Mesodermal cell (in vitro differentiated cells): Measurements from ENCODE around the gene COL17A1.

Experiments used
- H3K27ac ChIP-seq: 2 replicates; pipeline ENCODE4 v1.7.0; 2013; ENCODE audit warnings: mild to moderate bottlenecking, low read depth, low read length, moderate library complexity; ENCODE audit not compliant: severe bottlenecking
- H3K36me3 ChIP-seq: 2 replicates; pipeline ENCODE4 v1.7.1; 2013; ENCODE audit warnings: mild to moderate bottlenecking, low read length, moderate library complexity; ENCODE audit not compliant: control insufficient read depth, insufficient read depth
- H3K4me1 ChIP-seq: one replicate; pipeline ENCODE4 v1.7.1; 2013; ENCODE audit warnings: mild to moderate bottlenecking, low read length; ENCODE audit not compliant: insufficient read depth, control insufficient read depth, poor library complexity, severe bottlenecking
- H3K4me3 ChIP-seq: 2 replicates; pipeline ENCODE4 v1.7.0; 2013; ENCODE audit warnings: low read length, control low read depth, mild to moderate bottlenecking; ENCODE audit not compliant: insufficient read depth, poor library complexity, severe bottlenecking; ENCODE audit errors: extremely low read depth
- H3K9me3 ChIP-seq: 2 replicates; pipeline ENCODE4 v1.7.1; 2013; ENCODE audit warnings: mild to moderate bottlenecking, low read length, moderate library complexity; ENCODE audit not compliant: control insufficient read depth
- WGBS, 2 experiments: methylation state at CpG; one replicate each; pipeline ENCODE4 v1.1.5; 2013; ENCODE audit warnings: missing lambda C conversion rate in 2 of 2; ENCODE audit not compliant: insufficient coverage in 2 of 2; 5-methylcytosine and 5-hydroxymethylcytosine counted together

The COL17A1 gene

DNA sequence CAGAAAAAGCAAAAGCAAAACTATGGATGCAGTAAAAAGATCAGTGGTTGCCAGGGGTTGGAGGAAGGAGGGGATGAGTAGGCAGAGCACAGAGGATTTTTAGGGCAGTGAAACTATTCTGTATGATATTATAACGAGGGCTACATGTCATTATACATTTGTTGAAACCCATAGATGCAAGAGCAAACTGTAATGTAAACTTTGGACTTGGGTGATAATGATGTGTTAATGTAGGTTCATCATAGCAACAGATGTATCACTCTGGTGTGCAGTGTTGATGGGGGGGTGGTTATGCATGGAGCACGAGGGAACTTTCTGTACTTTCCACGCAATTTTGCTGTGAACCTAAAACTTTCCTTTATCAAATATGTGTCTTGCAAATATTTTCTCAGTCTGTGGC lies 95.6 kb downstream of the COL17A1 start:
- H3K4me1 ChIP-seq = no peaks in the 10 kb centered on the region
- WGBS, 2 experiments = 100% methylated on average over 3 of the region's 3 CpGs; no CpG with 5 or more reads in 1 of the 2 experiments
- no peaks in the 10 kb centered on the region for H3K36me3 ChIP-seq
- H3K9me3 ChIP-seq = no peaks in the 10 kb centered on the region
- H3K4me3 ChIP-seq = no peak overlapping the region
- H3K27ac ChIP-seq = no peak overlapping the region

- Histone ChIP-seq H3K27ac (no peak overlapping the region), H3K9me3 (no peaks in the 10 kb centered on the region), H3K36me3 (no peaks in the 10 kb centered on the region), H3K4me3 (no peak overlapping the region), H3K4me1 (peaks cover 5% of the 10 kb centered on the region)
- WGBS, 2 experiments = 85 to 92% methylated on average over 5 to 6 of the region's 7 CpGs
Measured at GRCh38 chr10:103986360-103986759, 99.3 kb downstream of the COL17A1 start.

- peaks cover 5% of the 10 kb centered on the region for H3K4me1 ChIP-seq
- no peak overlapping the region for H3K4me3 ChIP-seq
- no peaks in the 10 kb centered on the region for H3K9me3 ChIP-seq
- H3K36me3 ChIP-seq = no peaks in the 10 kb centered on the region
- H3K27ac ChIP-seq = no peak overlapping the region
Measured at GRCh38 chr10:103985726-103986125, 100.0 kb downstream of the COL17A1 start.

DNA sequence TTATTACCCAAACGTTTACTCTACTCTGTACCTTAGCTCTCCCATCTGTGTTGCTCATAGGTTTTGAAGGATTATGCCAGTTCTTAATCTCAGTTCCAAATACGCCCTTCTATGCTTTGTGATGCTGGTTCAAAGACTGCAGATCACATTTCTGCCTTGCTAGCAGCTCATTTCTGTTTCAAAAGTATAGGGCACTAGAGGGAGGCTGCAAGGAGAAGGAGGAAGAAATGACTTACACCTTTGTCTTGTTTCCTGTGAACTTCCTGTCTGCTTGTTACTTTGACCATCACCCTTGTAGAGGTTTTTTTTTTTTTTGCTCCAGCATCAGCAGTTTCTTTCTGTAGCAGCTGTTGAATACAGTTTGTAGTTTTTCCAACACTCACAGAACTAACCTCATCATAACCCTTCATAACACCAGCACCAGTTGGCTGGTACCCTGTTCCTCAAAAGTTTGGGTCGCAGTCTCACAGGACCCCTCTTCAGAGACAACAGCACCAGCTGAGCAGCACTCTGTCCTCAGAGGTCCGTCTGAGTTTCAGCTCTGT lies 102.2 kb downstream of the COL17A1 start:
- Histone ChIP-seq H3K36me3 (no peaks in the 10 kb centered on the region), H3K4me1 (peaks cover 5% of the 10 kb centered on the region), H3K4me3 (no peak overlapping the region), H3K27ac (peak overlapping the region; percentile 0), H3K9me3 (no peaks in the 10 kb centered on the region)
- WGBS, 2 experiments = 84 to 90% methylated on average over 2 of the region's 4 CpGs

- Histone ChIP-seq H3K9me3 (no peaks in the 10 kb centered on the region), H3K36me3 (no peaks in the 10 kb centered on the region), H3K4me1 (peaks cover 5% of the 10 kb centered on the region), H3K27ac (no peak overlapping the region), H3K4me3 (no peak overlapping the region)
- no CpG with 5 or more reads among the region's 4 CpGs for WGBS, 2 experiments
Measured at GRCh38 chr10:103982639-103983038, 103.0 kb downstream of the COL17A1 start.
